SIG-M5 (cell line): ENCODE results near the gene ZCCHC8.
"Not testable (repeated sequence)": the region's sequence is repeated elsewhere in the genome, so short reads cannot be mapped to it uniquely, and the experiment has no call there.

Source experiments
- DNase-seq: peaks from one replicate; lab custom pipeline; 2025; lab: John Stamatoyannopoulos, UW

ZCCHC8 gene

DNA sequence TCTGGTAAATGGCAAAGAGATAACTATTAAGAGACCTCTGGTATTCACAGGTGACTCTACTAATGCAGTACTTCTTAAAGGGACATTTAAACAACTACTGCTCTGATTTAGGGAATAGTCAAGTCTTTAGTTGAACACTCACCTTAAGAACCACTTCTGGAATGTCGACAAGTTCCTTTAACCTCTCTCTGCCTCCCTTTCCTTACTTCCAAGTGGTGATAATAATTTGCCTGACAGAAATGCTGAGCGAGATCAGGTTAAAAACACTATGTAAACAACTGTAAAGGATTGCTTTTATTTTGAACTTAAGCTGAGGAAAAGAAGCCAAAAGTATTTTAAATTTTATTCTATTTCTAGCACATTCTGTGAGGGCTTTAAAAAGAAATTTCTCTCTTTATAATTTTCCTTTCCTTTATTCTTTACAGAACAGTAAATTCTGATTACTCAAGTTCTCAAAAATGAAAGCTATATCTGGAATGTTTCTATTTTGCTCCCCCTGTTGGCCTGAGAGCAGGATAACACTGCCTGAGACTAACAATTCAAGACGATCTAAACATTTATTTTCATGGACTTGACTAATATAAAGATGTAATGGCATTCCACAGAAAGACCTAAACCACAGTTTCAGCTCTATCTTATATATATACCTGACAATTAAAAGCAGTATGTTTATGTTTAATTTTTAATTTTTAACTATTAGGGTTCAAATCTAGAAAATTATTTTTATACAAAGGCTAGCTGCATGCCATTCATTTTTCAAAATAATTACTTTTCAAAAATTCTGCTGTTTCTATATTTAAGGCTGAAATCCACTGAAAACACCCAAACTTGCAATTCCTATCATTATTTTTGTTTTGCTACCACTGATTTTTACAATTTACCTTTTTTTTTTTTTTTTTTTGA, 29.2 kb downstream of the ZCCHC8 start:
- no peak for DNase-seq

DNA sequence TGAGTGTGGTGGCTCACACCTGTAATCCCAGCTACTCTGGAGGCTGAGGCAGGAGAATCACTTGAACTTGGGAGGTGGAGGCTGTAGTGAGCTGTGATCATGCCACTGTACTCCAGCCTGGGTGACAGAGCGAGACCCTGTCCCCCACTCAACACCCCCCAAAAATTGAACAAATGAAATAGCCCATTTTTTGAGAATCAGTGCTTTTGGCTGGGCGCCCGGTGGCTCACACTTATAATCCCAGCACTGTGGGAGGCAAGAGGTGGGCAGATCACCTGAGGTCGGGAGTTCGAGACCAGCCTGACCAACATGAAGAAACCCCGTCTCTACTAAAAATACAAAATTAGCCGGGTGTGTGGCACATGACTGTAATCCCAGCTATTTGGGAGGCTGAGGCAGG, 30.2 kb downstream of the ZCCHC8 start:
- not testable (repeated sequence) for DNase-seq

DNA sequence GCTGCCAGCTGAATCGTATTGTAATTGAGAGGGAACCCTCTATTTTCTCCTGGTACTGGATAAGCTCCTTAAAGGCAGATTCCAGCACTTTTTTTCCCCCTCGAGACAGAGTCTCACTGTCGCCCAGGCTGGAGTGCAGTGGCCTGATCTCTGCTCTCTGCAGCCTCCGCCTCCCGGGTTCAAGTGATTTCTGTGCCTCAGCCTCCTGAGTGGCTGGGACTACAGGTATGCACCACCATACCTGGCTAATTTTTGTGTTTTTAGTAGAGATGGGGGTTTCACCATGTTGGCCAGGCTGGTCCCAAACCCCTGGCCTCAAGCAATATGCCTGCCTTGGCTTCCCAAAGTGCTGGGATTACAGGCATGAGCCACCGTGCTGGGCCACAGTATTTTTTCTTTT, 30.9 kb downstream of the ZCCHC8 start:
- DNase-seq: not testable (repeated sequence)

DNA sequence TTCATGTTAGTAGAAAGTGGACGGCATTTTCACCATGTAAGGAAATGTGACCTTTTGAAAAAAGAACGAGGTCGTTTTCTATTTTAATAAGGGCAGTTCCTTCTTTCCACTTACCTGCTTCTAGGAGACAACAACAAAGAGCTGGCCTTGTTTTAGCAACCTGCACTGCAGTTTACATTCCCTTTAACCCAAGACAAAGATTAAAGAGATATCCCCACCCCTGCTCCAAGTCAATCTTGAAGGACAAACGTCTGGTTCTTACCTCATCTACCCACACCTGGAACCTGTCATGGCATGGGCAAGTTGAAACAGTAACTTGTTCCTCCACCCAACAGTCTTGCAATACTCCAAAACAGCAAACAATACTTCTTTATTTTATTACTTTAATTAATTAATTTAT, 32.7 kb downstream of the ZCCHC8 start:
- no peak for DNase-seq

DNA sequence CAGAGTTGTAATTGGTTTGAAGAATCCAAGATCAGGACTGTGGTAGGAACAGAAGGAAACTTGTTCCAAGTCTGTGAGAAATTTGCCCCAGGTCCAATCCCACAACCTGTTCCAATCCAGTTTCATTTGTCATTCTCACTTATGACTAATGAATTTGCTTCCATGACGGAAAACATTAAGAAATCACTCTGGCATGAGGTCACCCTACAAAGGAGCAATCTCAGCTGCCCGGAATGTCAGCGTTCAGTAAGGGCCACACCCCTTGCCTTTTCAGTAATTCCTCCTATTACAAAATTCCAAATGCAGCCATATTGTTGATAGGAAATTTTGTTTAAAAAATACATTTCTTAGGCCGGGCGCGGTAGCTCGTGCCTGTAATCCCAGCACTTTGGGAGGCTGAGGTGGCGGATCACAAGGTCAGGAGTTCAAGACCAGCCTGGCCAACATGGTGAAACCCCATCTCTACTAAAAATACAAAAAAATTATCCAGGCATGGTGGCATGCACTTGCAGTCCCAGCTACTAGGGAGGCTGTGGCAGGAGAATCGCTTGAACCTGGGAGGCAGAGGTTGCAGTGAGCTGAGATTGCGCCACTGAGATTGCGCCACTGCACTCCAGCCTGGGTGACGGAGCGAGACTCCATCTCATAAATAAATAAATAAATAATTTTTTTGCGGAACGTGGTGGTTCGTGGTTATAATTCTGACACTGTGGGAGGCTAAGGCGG, 36.3 kb downstream of the ZCCHC8 start:
- DNase-seq: not testable (repeated sequence)

DNA sequence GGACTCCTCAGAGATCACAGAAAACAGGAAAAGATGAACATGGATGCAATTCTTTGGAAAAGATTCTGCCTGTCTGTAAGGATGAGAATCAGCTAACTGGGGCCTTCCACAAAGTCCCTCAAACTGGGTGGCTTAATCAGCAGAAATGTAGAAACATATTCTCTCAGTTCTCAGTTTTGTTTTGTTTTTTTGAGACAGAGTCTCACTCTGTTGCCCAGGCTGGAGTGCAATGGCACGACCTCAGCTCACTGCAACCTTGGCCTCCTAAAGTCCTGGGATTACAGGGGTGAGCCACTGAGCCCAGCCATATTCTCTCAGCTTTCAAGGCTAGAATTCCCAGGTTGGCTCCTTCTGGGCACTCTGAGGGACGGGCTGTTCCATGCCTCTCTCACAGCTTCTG, 40.1 kb downstream of the ZCCHC8 start:
- no peak for DNase-seq

DNA sequence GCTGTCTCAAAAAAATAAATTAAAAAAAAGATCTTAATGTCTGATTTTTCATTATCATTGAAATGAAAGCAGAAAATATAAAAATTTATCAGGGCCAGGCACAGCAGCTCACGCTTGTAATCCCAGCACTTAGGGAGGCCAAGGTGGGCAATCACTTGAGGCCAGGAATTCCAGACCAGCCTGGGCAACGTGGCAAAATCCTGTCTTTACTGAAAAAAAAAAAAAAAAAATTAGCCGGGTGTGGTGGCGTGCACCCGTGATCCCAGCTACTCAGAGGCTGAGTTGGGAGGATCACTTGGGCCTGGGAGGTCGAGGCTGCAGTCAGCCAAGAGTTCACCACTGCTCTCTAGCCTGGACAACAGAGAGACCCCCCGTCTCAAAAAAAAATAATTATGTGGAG, 40.7 kb downstream of the ZCCHC8 start:
- no peak for DNase-seq

DNA sequence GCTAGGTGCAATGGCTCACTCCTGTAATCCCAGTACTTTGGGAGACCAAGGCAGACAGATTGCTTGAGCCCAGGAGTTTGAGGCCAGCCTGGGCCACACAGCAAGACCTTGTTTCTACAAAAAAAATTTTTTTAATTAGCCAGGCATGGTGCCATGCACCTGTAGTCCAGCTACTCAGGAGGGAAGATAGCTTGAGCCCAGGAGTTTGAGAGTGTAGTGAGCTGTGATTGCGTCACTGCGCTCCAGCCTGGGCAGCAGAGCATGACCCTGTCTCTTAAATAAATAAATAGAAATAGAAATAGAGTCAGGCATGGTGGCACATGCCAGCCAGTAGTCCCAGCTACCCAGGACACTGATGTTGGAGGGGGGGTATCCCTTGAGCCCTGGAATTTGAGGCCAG, 41.5 kb downstream of the ZCCHC8 start:
- no peak for DNase-seq

DNA sequence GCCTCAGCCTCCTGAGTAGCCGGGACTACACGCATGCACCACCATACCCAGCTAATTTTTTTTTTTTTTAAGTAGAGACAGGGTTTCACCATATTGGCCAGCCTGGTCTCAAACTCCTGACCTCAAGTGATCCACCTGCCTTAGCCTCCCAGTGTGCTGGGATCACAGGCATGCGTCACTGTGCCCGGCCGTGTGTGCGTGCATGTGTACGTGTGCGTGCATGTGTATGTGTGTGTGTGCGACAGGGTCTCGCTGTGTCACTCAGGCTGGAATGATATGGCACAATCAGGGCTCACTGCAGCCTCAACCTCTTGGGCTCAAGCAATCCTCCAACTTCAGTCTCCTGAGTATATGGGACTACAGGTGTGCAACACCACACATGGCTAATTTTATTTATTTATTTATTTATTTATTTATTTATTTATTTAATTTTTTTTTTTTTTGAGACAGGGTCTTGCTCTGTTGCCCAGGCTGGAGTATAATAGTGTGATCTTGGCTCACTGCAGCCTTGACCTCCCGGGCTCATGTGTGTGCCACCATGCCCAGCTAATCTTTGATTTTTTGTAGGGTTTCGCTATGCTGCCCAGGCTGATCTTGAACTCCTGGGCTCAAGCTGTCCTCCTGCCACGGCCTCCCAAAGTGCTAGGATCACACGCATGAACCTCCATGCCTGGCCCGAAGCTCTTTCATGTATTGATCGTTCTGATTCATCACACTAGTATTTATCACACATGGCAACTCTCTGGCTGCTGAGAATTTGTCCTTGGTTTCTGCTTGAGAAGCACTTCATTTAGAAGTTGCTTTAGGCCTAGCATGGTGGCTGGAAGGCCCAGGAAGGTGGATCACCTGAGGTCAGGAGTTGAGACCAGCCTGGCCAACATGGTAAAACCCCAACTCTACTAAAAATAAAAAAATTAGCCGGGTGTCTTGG, 42.4 kb downstream of the ZCCHC8 start:
- no peak for DNase-seq

DNA sequence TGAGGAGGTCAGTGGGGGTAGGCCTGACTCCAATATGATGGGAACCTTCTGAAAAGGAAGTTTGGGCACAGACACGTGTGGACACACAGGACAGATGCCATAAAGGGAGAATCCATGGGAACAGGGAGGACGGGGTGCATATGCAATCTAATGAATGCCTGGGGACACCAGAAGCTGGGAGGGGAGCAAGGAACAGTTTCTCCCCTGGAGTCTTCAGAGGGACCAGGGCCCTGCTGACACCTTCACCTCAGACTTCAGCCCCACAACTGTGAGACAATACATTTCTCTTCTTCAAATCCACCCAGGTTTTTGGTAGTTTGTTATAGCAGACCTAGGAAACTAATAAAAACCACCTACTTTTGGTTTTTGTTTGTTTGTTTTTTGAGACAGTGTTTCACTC, 43.1 kb downstream of the ZCCHC8 start:
- DNase-seq: no peak

DNA sequence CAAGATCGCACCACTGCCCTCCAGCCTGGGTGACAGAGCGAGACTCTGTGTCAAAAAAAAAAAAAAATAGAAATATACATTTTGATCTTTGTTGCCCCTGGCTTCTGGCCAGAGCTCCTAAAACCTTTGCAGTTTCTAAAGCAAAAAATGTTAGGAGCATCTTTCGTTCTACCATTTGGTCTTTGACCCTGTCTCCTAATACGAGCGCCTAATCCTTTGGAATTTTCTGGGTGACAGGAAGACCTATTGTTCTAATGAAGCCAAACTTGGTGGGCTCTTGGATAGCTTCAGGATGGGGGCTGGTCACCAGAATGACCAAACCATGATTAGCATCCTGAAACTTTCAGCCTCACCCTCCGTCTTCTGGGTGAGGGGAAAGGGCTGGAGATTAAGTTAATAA, 46.0 kb downstream of the ZCCHC8 start:
- DNase-seq: no peak

DNA sequence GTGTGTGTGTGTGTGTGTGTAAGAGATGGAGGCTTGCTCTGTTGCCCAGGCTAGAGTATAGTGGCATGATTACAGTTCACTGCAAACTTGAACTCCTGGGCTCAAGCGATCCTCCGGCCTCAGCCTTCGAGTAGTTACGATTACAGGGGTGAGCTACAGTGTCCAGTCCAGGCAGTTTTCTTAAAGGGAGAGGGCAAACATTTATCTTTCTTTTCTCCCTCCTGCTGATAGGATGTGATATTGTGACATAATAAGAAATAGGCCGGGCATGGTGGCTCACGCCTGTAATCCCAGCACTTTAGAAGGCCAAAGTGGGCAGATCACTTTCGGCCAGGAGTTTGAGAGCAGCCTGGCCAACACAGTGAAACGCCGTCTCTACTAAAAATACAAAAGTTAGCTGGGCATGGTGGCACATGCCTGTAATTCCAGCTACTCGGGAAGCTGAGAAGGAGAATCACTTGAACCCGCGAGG, 46.4 kb downstream of the ZCCHC8 start:
- no peak for DNase-seq

DNA sequence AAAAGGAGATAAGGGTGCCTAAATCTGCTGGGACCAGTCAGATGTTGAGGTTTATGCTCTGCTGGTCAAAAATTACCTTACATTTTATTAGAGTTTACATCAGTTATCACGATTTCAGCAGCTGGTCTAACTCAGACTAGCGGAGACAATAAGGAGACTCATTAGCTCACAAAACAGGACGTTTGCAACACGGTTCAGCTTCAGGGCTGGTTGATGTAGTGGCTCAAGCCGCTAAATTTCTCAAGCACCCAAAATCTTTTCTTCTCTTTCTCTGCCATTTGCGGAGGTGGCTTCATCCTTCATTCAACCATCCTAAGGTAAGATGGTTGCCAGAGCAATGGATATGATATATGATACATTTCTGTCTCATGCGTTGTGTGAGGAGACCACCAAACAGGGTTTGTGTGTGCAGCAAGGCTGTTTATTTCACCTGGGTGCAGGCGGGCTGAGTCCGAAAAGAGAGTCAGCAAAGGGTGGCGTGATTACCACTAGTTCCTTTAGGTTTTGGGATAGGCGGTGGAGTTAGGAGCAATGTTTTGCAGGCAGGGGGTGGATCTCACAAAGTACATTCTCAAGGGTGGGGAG, 47.9 kb downstream of the ZCCHC8 start:
- DNase-seq: no peak

DNA sequence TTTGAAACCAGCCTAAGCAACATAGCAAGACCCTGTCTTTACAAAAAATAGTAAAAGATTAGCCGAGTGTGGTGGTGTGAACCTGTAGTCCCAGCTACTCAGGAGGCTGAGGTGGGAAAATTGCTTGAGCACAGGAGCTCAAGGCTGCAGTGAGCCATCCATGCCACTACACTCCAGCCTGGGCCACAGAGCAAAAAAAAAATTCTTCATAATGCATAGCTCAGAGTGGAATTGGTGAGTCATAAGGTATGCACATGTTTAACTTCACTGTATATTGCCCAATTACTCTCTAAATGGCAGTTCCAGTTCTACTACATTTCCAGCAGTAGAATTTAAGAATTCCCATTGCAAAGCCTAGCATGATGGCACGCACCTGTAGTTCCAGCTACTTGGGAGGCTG, 51.4 kb downstream of the ZCCHC8 start:
- peak; percentile 65 for DNase-seq

DNA sequence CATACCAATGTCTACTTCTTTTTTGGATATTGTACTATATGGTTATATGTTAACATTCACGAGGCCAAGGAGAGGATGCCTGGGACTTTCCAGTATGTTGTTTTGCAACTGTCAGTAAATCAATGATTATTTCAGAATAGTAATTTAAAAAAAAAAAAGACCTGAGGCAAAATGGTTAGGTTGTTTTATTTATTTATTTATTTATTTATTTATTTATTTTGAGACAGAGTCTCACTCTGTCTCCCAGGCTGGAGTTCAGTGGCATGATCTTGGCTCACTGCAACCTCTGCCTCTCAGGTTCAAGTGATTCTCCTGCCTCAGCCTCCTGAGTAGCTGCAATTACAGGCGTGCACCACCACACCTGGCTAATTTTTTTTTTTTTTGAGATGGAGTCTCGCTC, 52.9 kb downstream of the ZCCHC8 start:
- DNase-seq: not testable (repeated sequence)

DNA sequence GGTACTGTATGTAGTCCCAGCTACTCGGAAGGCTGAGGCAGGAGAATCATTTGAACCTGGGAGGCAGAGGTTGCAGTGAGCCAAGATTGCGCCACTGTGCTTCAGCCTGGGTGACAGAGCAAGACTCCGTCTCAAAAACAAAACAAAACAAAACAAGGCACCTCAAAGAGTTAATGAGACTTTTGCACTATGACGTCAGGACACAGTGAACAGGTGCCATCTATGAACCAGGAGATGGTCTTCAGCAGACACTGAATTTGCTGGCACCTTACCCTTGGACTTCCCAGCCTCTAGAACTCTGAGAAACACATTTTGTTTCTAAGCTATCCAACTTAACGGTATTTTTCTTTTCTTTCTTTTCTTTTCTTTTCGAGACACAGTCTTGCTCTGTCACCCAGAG, 54.3 kb downstream of the ZCCHC8 start:
- not testable (repeated sequence) for DNase-seq

DNA sequence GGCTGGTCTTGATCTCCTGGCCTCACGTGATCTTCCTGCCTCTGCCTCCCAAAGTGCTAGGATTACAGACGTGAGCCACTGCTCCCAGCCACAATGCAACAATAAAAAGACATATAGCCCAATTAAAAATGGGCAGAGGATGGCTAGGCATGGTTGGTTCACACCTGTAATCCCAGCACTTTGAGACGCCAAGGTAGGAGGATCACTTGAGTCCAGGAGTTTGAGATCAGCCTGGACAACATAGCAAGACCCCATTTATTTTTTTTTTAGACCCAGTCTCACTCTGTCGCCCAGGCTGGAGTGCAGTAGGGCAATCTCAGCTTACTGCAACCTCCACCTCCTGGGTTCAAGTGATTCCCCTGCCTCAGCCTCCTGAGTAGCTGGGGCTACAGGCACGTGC, 56.7 kb downstream of the ZCCHC8 start:
- not testable (repeated sequence) for DNase-seq

DNA sequence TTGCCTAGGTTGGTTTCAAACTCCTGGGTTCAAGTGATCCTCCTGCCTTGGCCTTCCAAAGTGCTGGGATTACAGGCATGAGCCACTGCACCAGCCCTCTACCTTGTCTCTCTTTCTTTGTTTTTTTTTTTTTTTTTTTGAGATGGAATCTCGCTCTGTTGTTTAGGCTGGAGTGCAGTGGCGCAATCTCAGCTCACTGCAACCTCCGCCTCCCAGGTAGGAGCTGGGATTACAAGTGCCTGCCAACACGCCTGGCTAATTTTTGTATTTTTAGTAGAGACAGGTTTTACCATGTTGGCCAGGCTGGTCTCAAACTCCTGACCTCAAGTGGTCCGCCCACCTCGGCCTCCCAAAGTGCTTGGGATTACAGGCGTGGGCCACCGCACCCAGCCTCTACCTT, 61.9 kb downstream of the ZCCHC8 start:
- not testable (repeated sequence) for DNase-seq

DNA sequence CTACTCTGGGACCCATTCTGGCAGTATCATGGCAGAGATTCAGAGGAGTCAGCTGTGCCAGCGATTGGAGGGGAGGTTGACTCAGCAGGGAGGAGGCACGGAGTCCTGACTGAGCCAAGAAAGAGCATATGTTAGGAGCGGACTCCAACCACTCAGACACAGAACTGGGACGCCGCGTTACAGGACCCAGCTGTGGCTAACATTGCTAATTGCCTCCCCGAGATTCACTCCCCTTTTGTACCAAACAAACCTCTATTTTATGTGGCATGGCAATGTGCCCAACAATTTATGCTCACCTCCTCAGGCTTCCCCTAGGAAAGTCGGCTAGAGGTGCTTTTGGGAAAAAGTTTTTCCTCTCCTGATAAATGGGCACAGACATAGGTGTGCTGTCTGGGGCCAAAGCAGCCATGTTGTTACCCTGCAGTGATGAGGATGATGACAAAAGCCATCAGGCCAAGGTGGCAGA, 63.0 kb downstream of the ZCCHC8 start:
- DNase-seq: no peak

DNA sequence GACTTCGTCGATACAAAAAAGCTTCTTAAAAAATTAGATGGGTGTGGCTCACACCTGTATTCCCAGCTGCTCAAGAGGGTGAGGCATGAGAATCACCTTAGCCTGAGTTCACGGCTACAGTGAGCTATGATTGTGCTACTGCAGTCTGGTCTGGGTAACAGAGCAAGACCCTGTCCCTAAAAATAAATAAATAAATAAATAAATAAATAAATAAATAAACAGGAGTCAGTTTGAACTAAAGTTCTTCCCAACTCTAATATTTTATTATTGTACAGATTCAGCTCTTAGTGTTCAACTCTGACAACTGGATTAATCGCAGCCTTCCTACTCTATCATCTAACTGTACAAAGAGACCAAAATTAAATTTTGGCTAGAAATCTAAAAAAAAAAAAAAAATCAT, 65.5 kb downstream of the ZCCHC8 start:
- no peak for DNase-seq

DNA sequence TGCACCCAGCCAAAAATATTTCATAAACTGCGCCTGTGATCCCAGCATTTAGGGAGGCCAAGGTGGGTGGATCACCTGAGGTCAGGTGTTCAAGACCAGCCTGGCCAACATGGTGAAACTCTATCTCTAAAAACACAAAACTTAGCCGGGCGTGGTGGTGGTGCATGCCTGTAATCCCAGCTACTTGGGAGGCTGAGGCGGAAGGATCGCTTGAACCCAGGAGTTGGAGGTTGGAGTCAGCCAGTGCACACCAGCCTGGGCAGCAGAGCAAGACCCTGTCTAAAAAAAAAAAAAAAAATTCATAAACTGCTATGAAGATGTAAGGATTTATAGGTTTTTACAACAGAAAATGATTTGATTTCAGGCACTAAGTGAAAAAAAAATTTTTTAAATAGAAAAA, 71.7 kb downstream of the ZCCHC8 start:
- not testable (repeated sequence) for DNase-seq

DNA sequence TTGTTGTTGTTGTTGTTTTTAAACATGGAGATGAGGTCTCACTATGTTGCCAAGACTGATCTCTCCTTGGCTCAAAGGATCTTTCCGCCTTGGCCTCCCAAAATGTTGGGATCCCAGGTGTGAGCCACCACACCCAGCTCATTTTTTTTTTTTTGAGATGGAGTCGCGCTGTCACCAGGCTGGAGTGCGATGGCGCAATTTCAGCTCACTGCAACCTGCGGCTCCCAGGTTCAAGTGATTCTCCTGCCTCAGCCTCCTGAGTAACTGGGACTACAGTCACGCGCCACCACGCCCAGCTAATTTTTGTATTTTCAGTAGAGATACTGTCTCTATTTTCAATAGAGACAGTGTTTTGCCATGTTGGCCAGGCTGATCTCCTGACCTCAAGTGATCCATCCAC, 73.3 kb downstream of the ZCCHC8 start:
- no peak for DNase-seq
